ENCODE data around the gene HNRNPA1.
"Not testable (repeated sequence)": the region's sequence is repeated elsewhere in the genome, so short reads cannot be mapped to it uniquely, and the experiment has no call there.

The HNRNPA1 gene
- total RNA-seq, result 844 to 1,016 reads per million in 2 donors

DNA sequence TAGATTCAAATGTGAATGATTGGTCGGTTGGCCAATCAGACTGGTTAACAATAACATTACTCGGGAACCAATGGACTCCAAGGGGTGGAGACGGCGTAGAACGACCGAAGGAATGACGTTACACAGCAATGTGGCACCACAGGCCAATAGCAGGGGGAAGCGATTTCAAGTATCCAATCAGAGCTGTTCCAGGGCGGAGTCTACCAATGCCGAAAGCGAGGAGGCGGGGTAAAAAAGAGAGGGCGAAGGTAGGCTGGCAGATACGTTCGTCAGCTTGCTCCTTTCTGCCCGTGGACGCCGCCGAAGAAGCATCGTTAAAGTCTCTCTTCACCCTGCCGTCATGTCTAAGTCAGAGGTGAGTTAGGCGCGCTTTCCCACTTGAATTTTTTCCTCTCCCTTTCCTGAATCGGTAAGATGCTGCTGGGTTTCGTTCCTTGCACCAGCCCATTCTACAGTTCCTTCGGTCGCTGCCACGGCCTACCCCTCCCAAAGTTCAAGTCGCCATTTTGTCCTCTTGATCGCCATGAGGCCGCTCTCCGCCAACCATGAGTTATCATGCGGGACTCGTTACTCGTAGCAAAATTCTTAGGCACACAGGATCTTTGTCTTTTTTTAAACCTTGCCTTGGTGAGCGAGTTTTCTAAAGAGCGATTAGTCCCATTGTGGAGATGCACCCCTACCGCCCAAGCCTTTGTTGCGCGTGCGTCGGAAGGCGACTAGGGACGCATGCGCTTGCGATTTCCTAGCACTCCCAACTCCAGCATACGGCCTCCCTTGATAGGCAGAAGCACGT, at the start of gene HNRNPA1:
TSS of gene HNRNPA1 (plus strand) at position 259 of the 793 bp plus-strand sequence. CDS start at position 341, 82 bp downstream.
- peak; percentile 66 to 100 (median 92) for DNase-seq

DNA sequence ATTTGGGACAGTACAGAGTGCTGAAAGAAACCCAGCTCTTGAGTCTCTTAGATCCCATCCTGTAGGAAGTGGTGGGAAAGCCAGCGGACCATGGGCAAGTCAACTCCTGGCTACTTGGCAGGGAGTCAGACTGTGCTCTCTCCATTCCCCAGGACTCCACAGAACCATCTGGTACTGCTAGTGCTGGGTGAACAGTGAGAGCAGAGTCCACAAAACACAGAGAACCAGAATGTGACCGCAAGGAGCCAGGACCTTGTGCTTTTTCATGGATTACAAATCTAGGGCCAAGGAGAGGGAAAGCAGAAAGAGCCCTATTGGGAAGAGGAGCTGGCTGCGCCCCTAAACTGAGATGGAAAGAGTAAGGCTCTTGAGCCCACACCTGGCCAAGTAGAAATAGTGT, 49.3 kb upstream of the HNRNPA1 start:
- not testable (repeated sequence) for DNase-seq

DNA sequence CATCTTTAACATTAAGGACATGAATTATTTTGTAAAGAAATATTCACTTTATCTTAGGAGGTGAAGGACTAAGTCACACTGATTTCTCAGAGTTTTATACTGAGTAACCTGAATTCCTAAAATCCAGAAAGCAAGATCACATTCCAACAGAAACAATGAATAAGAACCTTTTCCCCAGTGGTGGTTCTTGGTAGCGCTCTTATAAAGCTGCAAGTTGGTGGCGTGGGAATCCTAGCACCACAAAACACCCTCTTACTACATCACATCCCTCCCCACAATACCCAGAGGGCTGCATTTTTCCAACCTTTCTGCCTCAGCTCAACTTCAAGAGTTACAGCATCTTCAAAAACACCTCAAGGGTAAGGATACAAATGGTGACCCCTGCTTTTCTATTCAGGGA, 47.7 kb upstream of the HNRNPA1 start:
- DNase-seq, result no peak

DNA sequence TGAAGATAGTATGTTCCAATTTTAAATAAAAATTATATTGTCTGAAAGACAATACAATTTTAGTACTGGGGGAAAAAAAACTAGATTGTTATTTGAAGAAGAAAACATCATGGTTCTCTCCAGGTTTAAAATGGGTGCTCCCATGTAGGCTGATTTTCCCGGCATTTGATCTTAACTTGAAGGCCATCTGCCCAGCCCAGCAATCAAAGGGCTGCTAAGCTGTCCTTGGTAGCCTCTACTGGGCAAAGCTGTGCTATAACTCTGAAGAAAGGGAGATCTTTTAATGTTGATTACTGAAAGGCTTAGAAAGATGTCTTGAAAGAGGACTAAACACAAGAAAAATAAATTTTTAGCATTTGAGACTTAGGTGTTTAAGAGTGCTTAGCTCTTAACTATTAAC, 42.0 kb upstream of the HNRNPA1 start:
- DNase-seq, result no peak

DNA sequence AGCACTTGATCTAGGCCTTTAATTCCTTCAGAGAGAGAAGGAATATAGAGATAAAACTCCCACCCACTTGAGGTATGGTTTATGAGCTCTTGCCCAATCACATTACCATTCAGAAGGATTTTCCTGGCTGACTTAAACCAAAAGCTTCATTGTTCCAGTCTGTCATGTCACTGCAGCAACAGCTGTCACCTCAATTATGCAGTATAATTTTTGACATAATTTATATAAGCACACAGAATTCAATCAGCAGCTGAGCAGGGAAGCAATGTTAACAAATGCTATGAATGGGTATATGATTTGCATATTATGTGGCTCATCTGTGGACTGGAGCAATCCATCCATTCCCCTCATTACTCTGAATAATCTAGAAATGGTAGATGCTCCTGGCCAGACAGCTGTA, 40.9 kb upstream of the HNRNPA1 start:
- DNase-seq, result no peak

DNA sequence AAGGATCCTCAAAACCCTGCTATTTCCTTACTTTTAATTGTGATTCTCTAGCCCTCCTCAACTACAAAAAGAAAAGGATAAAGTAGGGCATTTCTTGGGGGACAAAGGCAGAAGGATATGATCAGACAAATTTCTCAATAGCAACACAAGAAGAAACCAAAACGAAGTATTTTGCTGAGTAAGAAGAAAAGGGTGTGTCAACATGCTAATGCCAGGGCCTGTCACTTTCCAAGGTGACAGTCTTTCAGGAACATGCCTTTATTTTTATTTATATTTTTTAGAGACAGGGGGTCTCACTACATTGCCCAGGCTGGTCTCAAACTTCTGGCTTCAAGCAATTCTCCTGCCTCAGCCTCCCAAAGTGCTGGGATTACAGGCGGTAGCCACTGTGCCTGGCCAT, 40.4 kb upstream of the HNRNPA1 start:
- no peak for DNase-seq

DNA sequence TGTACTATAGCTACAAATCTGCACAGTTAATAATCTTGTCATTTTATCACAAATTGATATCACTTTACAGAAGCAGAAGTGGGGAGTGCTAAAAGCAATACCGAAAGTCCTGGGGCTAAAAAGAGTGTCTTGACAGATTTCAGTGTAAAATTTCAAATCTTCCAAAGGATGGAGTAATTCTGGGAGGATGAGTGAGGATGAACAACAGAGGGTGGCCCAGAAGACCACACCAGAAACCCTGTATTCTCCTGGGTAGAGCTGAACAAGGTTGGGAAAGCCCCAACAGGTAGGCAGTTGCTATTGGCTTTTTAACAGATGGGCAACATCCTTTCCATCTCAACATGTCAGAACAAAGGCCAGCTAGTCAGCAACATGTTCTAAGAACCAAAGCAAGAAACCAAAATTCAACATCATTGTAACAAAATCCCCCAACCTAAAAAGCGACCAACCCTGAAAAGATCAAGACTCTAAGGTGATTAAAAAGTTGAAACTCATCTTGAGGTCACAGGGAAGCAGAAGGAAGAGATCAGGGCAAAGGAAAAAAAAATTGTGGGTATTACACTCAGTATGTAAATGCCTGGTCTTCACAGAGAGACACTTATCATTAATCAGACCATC, 39.4 kb upstream of the HNRNPA1 start:
- DNase-seq, result peak in 1 of 5 experiments; percentile 22

DNA sequence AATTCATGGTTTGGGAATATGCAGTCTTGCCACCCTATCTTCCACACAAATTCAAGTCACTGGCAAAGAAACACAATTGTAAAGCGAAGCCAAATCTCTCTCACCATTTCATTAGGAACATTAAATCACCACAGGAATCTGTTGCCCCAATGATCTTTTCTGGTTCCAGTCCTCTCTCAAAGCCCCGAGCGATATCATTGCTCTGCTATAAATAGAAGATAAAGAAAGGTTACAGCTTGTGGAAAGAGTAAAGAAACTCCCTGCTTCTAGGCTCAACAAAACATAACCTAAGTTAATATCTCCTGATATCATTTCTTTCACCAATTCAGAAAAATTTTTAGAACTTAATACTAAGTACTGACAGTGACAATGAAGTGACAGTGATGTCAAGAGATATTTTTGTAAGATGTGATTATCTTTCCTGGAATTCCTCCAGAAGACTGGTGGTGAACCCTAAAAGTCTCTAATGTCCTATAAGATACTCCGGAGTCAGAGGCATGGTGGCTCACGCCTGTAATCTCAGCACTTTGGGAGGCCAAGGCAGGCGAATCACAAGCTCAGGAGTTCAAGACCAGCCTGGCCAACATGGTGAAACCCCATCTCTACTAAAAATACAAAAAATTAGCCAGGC, 34.4 kb upstream of the HNRNPA1 start:
- no peak for DNase-seq

DNA sequence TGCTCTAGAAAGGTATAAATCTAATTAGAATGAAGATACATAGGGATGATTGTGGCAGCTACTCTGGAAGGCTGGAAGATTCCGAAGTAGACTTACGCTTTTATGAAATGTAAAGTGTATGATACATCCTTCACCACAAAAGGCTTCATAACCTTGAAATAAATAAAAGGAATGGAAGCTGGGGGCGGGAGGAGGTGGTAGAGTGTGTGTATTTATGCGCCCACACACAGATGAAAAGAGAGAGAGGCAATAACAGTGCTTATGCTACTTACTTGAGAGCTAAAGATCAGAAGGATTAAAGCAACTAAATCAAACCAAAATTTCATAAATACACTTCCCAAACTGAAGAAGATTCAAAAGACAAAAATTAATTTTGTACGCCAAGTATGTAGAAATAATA, 31.0 kb upstream of the HNRNPA1 start:
- DNase-seq, result no peak

DNA sequence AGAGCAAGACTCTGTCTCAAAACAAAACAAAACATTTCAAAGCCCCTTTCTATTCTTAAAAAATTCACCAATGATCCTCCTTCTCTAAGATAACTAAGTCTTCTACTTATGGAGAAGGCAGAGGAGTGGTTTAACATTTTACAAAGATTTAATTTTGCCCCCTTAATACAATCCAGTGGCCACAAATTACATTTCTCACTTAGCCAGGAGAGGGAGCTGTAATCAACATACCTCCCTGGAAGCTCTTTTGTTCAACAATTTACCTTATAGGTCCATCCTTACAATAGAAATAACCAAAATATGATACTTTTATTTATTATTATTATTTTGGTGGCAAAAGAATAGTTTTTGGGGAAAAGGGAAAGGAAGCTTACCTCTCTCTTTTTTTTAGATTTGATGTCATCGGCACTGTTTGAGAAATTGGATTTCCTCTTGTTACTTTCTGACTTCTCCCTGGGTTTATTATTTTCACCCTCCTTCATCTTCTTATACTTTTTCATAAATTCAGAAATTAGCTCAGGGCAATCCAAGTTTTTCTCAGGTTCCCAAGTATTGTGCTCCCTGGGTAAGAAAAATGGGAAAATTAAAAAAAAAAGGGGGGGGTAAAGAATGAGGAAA, 28.8 kb upstream of the HNRNPA1 start:
- peak in 2 of 5 experiments; percentile 19 to 52 for DNase-seq

DNA sequence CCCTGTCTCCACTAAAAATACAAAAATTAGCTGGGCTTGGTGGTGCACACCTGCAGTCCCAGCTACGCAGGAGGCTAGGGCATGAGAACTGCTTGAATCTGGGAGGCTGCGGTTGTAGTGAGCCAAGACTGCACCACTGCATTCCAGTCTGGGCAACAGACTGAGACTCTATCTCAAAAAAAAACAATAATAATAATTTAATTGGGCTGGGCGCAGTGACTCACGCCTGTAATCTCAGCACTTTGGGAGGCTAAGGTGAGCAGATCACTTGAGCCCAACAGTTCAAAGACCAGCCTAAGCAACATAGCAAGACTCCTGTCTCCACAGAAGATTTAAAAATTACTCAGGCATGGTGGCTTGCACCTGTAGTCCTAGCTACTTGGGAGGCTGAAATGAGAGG, 27.3 kb upstream of the HNRNPA1 start:
- DNase-seq, result no peak

DNA sequence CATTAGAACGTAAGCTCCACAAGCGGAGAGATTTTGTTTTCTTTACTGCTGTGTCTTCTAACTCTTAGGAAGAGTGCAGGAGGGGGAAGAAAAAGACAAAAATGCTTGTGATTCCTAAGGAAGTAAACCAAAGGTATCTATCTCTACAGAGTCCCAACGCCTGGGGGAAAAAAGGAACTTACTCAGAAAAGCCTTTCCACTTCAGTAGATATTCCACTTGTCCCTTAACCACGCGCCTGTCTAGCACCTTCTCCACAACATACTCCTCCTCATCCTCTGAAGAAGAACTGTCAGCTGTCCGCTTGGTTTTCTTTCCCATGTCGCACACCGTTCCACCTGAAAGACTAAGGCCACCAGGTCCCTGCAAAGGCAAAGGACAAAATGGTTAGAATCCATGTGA, 23.2 kb upstream of the HNRNPA1 start:
- DNase-seq, result no peak

DNA sequence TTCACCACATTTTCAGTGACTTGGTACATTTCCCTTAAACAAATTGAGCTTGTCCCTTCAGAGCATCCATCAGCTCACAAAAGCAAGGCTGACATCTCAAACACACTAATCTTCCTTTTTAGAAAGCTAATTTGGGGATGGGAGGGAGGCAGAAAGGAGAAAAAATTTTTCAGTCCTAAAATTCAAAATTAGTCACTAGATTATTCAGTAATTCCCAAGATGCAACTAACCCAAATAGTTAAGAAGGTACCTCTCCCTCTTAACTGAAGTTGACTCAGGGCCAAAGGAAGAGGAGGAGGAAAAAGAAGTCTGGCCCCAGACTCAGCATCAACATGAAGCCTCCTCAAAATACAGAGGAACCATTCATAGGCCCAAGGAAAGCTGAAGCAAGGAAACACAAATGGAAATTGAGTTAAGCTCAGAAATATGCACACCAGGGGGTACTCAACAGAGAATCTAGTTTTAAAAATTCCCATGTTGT, 22.3 kb upstream of the HNRNPA1 start:
- DNase-seq, result no peak

DNA sequence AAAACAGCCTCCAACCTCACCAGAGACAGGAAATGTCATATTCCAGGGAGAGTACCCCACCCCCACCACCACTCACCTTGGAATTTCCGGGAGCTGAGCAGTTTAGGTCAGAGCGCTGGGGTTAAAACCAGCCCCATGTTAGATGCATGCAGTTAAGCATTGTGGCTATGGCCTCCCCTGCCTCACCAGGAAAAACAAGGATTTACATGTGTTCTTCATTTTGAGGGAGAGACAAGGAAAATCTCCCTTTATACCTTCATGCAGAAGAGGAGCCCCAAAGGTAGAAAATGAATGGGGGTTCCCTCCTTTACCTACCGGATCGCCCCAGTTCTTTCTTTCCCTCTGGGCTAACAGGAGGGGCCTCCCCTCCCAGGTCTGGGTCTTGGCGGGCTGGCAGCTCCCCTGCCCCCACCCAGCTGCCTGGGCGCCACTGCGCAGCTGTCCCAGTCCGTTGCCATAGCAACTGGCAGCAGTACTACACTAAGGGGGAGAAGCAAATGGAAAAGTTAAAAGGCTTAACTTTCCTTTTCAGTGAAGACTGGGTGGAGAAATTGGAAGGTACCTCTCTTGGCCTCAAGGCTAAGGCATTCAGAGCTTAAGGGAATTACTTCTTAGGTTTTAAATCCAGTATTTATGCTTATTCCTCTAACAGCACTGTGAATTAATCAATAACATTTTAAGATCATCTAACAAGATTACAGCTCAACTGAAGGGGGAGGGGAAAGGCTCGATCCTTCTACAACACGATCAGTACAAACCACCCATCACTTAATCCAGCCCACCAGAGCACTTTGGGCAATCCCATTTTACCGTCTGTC, 21.1 kb upstream of the HNRNPA1 start:
- peak in 2 of 5 experiments; percentile 8 to 10 for DNase-seq

DNA sequence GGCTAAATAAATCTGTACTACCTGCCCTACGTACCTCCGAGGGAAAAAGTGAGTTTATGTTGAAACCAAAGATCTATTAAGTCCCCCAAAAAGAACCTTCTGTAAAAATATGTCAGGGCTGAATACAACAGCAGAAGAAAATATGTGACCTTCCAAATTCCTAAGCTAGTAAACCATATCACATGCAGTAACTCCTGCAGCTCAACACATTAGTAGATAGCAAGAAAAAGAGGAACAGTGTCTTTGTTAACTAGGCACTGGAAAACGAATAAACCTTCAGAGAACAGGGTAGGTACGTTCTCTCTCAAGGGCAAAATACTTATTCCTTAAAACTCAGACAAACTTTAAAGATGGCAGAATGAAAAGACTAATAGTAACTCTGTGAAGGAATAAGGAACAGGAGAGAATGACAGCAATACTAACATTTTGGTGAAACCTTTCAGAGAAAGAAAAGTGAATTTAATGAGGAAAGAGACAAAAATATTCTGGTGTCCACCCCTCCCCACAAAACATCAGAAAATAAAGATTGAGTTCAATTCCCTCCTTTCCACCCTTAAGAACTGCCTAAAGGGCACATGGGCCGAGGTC, 18.6 kb upstream of the HNRNPA1 start:
- DNase-seq, result no peak

DNA sequence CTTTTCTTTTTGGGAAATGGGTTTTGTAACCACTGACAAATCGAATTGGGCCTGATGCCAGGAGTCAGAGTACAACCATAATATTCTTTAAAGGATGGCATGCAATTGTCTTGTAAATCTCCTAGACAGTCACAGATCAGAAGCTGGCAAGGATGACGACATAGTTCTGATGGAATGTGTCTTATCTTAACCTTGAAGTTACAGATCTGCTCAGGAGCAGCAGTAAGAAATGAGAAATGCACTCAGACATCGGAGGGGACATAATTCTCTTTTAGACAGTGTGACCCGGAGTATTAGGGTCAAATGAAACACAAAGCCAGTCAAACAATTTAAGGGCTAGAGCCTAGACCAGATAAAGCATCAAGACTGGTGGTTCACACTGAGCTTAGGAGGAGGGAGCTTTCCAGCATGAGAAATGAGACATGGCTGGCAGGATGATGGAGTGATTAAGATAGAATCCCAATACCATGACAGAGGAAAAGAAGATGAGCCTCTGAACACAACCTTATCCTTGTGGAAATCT, 18.1 kb upstream of the HNRNPA1 start:
- no peak for DNase-seq

DNA sequence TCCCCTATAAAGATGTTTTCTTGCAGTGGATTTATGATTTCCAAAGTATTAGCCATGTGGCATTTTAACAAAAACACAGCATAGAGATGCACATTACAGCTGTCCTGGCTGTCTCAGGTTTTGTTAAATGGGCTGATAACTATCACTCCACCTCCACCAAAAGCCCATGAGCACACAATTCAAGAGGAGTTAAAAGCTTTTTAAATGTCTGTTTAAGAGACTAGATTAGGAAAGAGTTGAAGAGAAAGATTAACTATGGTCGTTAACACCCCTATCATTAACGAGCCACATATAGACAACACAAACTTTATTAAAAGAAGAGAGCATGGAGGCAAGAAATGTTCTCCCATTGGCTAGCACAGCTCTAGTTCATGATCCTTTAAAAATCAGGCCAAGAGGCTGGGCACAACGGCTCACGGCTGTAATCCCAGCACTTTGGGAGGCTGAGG, 15.1 kb upstream of the HNRNPA1 start:
- DNase-seq, result no peak

DNA sequence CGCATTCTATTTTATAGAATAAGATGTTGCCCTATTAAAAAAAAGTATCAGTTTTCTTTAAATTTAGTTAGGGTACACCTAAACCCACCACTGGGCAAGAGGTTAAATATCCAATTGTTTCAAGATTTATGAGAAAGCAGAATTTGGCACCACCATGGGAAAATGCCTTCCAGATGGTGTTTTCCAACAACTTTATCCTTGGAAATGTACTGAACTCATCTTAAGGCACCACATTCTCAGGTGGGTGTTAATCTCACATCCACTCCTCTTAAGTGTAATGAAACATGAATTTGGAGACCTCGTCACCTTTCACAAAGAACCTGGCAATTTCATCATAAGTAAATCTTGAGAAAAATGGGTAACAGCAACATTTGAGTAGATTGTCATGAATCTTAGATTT, 13.7 kb upstream of the HNRNPA1 start:
- no peak for DNase-seq

DNA sequence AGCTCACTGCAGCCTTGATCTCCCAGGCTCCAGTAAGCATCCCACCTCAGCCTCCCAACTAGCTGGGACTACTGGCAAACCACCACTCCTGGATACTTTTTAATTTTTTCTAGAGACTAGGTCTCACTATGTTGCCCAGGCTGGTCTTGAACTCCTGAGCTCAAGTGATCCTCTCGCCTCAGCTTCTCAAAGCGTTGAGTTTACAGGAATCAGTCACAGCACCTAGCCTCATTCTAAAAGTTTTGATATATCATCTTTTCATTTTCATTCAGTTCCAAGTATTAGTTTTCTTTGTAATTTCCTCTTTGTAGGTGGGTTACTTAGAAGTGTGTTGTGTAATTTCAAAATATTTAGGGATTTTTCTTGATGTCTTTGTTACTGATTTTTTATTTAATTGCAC, 10.2 kb upstream of the HNRNPA1 start:
- DNase-seq, result no peak

DNA sequence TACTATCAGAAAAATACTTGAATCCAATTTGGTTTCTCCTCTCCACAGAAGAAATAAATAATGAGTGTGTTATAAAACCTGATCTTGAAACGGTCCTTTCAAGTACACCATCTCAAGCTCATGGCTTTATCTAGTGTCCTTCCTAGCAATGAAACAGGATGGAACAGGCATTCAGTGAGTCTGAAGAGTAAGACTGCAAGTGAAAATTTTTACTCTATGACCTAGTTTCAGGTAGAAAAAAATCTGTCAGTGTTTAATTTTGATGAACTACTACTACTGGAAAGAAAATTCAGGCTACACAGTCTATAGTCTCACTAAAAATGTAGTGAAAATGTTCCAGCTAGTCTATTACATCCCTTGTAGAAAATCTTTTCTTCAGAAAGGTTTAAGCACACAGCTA, 8.3 kb upstream of the HNRNPA1 start:
- DNase-seq, result peak in 1 of 5 experiments; percentile 45

DNA sequence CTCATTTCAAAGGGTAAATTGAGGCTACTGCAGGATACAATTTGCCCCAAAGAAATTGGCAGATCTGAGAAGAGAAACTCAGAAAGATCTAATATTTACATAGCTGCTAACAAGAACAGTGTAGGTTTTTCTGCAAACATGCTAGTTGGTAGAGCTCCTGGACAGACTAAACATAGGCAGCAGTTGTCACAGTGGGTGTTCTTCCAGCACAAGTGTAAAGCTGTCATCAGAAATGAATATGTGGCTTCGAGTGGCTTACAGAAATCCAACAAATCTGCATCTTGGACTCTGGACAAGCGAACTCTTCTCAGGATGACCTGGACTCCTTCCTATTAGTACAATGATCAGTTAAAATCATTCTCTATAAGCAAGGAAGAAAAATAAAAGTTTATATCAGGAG, 6.5 kb upstream of the HNRNPA1 start:
- no peak for DNase-seq

DNA sequence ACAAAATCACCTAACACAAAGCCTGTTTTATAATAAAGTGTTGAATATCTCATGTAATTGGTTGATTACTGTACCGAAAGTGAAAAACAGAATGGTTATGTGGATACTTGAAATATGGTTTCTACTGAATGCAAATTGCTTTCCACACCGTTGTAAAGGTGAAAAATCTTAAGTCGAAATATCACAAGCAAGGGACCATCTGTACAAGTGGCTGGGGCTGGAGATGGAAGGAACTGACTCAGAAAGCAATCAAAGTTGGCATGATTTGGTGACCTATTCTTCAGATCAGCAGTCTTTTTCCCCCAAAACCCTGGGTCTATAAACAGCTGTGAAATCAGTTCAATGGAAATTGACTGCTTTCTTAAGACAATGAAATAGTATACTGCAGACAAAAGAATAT, 4.2 kb upstream of the HNRNPA1 start:
- no peak for DNase-seq
